IPS-20b (cell line): ENCODE measurements around the gene CLDN25.
"Not testable (repeated sequence)": the region's sequence is repeated elsewhere in the genome, so short reads cannot be mapped to it uniquely, and the experiment has no call there.

Experiments
- H3K27ac ChIP-seq: one replicate; pipeline ENCODE4 v1.5.1; 2013; ENCODE audit warnings: low read length
- H3K27me3 ChIP-seq: 2 replicates; pipeline ENCODE4 v1.6.1; 2013; ENCODE audit warnings: mild to moderate bottlenecking, low read length, inconsistent platforms; ENCODE audit not compliant: insufficient read depth
- H3K36me3 ChIP-seq: 2 replicates; pipeline ENCODE4 v1.6.1; 2013; ENCODE audit warnings: low read depth, mild to moderate bottlenecking, inconsistent platforms, low read length, moderate library complexity; ENCODE audit not compliant: insufficient read depth
- H3K4me1 ChIP-seq: 2 replicates; pipeline ENCODE4 v1.6.1; 2013; ENCODE audit warnings: mild to moderate bottlenecking, control low read depth, inconsistent platforms, low read length, moderate library complexity; ENCODE audit not compliant: insufficient read depth
- H3K4me3 ChIP-seq: 2 replicates; pipeline ENCODE4 v1.5.1; 2013; ENCODE audit warnings: mild to moderate bottlenecking, low read length, inconsistent platforms
- H3K9ac ChIP-seq: 2 replicates; pipeline ENCODE4 v1.6.1; 2013; ENCODE audit warnings: low read depth, mild to moderate bottlenecking, inconsistent platforms, low read length, moderate library complexity
- H3K9me3 ChIP-seq: 2 replicates; pipeline ENCODE4 v1.6.1; 2013; ENCODE audit warnings: mild to moderate bottlenecking, low read depth, low read length, inconsistent platforms; ENCODE audit not compliant: insufficient read depth

The CLDN25 gene

DNA sequence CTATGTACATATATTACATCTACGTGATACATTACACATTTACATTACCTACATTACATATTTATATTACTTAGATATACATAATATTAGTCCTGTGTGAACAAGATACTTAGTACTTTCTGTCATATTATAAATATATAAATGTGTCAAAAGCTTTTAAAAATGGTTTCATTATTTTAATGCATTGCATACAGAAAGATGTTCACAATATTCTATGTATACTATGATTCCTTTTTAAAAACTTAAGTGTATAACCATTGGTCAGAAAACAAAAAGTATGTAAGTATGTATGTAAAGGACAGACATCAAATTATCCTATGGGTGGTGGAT is 5.5 kb upstream of the CLDN25 start:
- H3K27ac ChIP-seq, result no peak overlapping the region
- no peaks in the 10 kb centered on the region for H3K4me1 ChIP-seq
- no peaks in the 10 kb centered on the region for H3K9me3 ChIP-seq
- peak overlapping the region; percentile 92; the same call in 1 of the 2 replicates for H3K9ac ChIP-seq
- peaks cover 11% of the 10 kb centered on the region; the same call in 1 of the 2 replicates for H3K27me3 ChIP-seq
- peaks cover 14% of the 10 kb centered on the region; the same call in 1 of the 2 replicates for H3K36me3 ChIP-seq
- H3K4me3 ChIP-seq, result peak overlapping the region; percentile 85

DNA sequence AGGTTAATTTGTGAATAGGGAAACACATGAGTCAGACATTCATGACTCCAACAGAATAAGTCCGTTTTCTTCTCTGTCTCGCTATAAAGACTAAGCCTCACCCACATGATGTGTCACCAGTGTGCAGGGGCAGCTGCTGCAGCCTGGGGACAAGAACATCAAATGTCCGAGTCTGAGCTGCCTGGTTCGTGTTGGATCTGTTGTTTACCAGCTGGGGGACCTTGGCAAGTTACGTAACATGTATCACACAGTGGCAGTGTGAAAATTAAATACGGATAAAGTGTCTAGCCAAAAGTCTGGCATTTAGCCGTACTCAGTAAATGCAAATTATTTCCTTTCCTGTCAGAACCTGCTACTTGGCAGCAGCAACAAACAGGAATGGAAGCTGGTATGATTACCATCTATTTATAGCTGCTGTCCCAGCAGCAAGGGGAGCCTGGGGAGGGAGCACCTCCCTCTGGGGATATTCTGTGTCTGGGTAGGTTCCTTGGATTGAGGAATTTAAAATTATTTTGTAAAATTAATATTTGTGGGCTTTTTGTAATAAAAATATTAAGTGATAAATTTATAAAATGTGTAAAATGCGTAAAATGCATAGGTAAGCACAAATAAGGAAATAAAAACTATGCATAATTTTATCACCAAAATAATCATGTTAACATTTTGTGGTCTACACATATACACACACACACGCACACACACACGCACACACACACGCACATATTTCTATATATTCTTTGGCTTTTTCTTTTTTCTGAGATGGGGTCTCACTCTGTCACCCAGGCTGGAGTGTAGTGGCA is 1.3 kb upstream of the CLDN25 start:
- Histone ChIP-seq H3K9me3 (no peaks in the 10 kb centered on the region), H3K36me3 (no peaks in the 10 kb centered on the region), H3K27me3 (peaks cover 11% of the 10 kb centered on the region; the same call in 1 of the 2 replicates), H3K9ac (no peak overlapping the region), H3K27ac (no peak overlapping the region), H3K4me1 (no peaks in the 10 kb centered on the region), H3K4me3 (no peak overlapping the region)

DNA sequence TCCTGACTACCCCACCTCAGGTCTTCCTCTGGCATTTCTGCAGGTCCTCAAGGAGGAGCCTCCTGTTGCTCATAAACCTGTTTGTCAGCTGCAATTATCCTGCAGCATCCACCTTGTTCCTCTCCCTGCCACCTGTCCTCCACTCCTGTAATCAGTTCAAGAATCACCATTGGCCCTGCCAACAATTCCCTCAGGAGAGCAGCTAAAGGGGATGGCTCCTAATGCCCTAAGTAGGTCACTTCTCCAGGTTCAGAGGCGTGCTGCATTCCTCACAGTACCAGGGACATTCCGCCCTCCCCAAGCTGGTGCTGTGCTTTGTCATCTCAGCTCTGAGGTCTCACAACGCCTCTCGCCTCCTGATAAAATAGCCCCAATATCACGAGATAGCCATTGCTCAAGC is 2.1 kb downstream of the CLDN25 start:
- Histone ChIP-seq H3K9ac (no peak overlapping the region), H3K36me3 (no peaks in the 10 kb centered on the region), H3K4me3 (no peak overlapping the region), H3K27ac (no peak overlapping the region), H3K4me1 (no peaks in the 10 kb centered on the region), H3K27me3 (no peaks in the 10 kb centered on the region; the same call in 1 of the 2 replicates), H3K9me3 (no peaks in the 10 kb centered on the region)

DNA sequence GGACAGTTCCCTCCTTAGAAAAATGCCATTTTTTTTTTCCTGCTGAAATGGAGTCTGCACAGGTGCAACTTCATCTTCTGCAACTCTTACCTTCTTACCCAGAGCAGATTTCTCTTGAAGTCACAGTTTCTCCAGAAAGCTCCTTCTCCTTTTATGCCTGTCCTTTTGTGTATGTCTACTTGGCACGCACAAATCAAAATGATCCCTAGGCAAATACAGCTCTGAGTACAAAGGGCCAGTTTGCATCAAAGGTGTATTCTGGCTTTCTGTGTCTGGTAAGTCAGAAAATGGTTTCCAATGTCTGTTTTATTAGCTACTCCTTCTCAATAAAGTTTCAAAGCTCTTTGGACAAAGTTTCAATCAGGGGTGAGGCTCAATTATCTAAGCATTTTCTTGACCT is 2.5 kb downstream of the CLDN25 start:
- Histone ChIP-seq H3K9me3 (no peaks in the 10 kb centered on the region), H3K4me3 (no peak overlapping the region), H3K27me3 (no peaks in the 10 kb centered on the region; the same call in 1 of the 2 replicates), H3K4me1 (no peaks in the 10 kb centered on the region), H3K9ac (no peak overlapping the region), H3K27ac (no peak overlapping the region), H3K36me3 (no peaks in the 10 kb centered on the region)

DNA sequence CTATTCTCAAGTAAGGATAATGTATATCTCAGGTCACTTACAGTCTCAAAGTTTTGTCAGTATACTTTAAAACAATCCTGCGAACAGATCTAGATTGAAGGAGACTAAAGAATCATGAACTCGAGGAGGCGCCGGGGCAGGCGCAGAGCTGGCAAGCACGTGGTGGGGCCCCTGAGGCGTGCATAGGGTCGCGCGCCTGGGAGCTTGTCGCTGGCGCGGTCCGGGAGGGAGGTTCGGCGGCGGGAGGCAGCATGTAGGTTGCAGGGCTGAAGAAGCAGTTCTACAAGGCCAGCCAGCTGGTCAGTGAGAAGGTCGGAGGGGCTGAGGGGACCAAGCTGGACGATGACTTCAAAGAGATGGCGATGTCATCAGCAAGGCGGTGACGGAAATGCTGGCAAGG is 9.4 kb downstream of the CLDN25 start:
- H3K4me3 ChIP-seq, H3K27me3 ChIP-seq, H3K9me3 ChIP-seq, H3K4me1 ChIP-seq, H3K27ac ChIP-seq, H3K36me3 ChIP-seq, H3K9ac ChIP-seq: not testable (repeated sequence)

DNA sequence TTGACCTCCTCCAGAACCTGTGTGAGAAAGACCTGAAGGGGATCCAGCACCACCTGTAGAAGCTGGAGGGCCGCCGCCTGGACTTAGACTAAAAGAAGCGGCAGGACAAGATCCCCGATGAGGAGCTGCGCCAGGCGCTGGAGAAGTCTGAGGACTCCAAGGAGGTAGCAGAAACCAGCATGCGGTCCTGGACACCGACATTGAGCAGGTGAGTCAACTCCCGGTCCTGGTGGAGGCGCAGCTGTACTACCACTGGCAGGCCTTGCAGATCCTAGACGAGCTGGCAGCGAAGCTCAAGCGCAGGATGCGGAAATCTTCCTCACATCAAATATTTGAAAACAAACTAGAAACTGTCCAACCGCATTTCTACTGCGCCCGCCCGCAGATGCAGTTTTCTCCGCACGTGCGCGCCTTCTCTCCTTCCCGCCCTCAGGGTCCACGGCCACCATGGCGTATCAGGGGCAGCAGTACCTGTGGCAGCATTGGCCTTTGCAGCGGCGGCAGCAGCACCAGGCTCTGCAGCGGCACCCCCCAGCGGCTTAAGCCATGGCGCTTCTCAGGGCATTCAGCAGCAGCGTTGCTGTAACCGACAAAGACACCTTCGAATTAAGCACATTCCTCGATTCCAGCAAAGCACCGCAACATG is 10.2 kb downstream of the CLDN25 start:
- Histone ChIP-seq H3K36me3 (no peaks in the 10 kb centered on the region), H3K27ac (no peak overlapping the region), H3K4me1 (no peaks in the 10 kb centered on the region), H3K9ac (no peak overlapping the region), H3K9me3 (no peaks in the 10 kb centered on the region), H3K4me3 (no peak overlapping the region), H3K27me3 (no peaks in the 10 kb centered on the region; the same call in 1 of the 2 replicates)

DNA sequence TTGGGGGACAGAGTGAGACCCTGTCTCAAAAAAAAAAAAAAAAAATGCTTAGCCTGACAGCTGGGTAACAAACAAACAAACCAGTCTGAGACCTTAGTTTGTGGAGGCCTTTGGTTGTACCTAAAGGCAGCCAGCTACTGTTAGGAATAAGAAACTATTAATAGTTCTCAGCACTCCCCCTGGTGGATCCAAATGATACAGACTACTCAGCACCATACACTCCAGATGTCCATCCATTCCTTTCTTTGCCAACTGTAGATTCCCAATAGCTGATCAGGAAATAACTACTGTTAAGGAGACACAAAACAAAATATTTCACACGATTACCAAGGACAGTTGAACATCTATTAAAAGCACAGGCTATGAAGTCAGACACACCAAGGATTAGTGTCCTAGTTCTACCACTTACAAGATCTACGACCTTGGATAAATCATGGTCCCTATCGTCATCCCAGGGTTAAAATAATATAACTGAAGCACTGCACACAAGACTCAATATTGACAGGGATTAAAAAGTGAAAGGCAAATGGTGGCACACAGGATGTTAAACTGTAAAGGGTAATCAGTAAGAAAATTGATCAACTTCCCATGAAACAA is 17.2 kb downstream of the CLDN25 start:
- H3K4me1 ChIP-seq, result no peaks in the 10 kb centered on the region
- no peak overlapping the region for H3K27ac ChIP-seq
- H3K27me3 ChIP-seq, result no peaks in the 10 kb centered on the region
- no peak overlapping the region for H3K4me3 ChIP-seq
- peaks cover 47% of the 10 kb centered on the region for H3K36me3 ChIP-seq
- 0 out of 2 replicates have a peak, but pooled peaks cover 4% of the 10 kb centered on the region for H3K9me3 ChIP-seq
- H3K9ac ChIP-seq, result no peak overlapping the region

DNA sequence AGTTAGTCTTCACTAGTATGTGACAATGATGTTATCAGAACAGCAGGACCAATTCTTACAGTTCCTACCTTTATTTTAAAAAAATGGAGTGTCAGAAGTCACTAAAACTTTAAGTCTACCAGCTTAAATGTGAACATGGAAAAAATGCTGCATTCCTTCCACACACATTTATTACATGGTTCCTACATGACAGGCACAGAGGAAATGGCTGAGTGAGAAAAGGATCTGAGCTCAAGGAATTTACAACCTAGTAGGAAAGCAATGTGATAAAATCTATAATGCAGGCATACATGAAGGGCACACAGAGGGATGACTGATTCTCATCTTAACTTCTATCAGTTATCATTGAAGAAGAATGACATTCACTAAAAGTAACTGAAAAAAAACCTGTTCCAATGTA is 23.0 kb downstream of the CLDN25 start:
- Histone ChIP-seq H3K9me3 (no peaks in the 10 kb centered on the region), H3K27me3 (no peaks in the 10 kb centered on the region), H3K9ac (no peak overlapping the region), H3K36me3 (peaks cover 95% of the 10 kb centered on the region), H3K4me1 (no peaks in the 10 kb centered on the region), H3K27ac (no peak overlapping the region), H3K4me3 (no peak overlapping the region)

DNA sequence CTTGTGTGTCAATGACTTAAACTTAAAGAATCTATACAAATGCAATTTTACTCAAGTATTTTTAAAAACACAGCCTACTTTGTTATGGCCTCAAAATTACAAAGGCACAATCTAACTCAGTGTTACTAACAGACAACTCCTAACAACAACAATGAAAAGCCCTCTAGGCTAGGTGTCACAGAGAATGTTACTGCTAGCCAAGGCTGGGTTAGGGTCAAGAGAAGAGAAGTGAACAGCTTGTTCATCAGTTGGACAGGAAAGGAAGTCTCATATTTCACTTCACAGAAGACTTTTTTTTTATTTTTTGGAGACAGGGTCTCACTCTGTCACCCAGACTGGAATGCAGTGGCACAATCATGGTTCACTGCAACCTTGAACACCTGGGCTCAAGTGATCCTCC is 26.0 kb downstream of the CLDN25 start:
- H3K9me3 ChIP-seq, result no peaks in the 10 kb centered on the region
- H3K4me3 ChIP-seq, result no peak overlapping the region
- H3K4me1 ChIP-seq, result no peaks in the 10 kb centered on the region
- H3K27ac ChIP-seq, result no peak overlapping the region
- no peak overlapping the region for H3K9ac ChIP-seq
- H3K27me3 ChIP-seq, result no peaks in the 10 kb centered on the region
- H3K36me3 ChIP-seq, result peaks cover 97% of the 10 kb centered on the region

DNA sequence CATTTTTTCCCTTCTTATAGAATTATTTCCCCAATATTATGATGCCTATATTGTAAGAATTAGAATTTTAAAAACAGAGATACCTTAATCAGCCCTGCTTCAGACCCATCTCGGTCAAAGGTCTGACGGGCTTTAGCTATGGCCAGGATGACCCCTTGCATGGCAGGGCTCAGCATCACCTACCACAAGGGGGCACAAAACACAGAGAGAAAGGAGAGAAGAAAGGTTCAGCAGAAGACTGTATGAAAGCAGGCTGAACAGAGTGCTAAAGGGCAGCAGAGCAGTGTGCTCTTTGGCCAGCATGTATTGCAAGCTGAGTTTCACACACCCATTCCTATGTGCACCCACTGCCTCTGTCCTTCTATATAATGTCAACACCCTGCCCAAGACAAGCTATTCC is 26.8 kb downstream of the CLDN25 start:
- Histone ChIP-seq H3K4me3 (no peak overlapping the region), H3K27ac (no peak overlapping the region), H3K4me1 (no peaks in the 10 kb centered on the region), H3K27me3 (no peaks in the 10 kb centered on the region), H3K9ac (no peak overlapping the region), H3K9me3 (no peaks in the 10 kb centered on the region), H3K36me3 (peaks cover 97% of the 10 kb centered on the region)

DNA sequence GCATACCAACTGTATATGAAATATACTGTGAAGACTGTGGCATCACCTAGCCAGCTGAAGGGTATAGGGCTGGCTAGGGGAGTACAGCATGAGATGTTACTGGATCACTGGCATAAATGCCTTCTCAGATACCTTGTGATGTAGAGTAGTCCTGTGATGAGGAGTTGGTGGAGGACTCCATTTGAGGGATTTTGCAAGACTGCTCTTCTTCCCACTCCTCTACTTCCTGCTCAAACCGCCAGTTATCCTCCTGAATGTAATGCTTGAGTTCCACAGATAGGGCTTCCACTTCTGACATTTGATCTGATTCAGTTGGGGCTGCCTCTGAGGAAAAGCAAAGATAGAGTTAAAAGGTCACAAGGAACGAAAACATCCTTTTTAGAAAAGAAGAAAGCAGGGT is 29.3 kb downstream of the CLDN25 start:
- no peaks in the 10 kb centered on the region; the same call in 1 of the 2 replicates for H3K4me1 ChIP-seq
- no peak overlapping the region for H3K4me3 ChIP-seq
- no peak overlapping the region for H3K9ac ChIP-seq
- no peaks in the 10 kb centered on the region for H3K27me3 ChIP-seq
- H3K9me3 ChIP-seq, result no peaks in the 10 kb centered on the region
- no peak overlapping the region for H3K27ac ChIP-seq
- H3K36me3 ChIP-seq, result peaks cover 97% of the 10 kb centered on the region

DNA sequence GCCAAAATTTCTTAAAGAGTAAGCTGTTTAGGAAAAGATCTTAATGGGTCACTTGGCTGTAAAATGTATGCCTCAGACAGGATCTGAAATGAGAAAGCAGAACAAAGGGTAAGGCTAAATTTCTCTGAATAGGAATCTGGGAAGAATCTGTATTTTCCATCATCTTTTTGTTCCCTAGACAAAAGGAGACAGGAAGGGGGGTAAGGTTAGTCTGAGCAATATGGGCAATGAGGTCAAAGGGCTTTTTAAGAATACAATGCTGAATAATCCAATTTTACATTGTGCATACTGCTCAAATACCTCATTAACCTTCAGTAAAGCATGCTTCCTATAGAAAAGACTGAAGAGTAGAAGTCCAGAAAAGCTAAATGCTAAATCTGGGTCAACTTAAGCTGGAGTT is 34.6 kb downstream of the CLDN25 start:
- Histone ChIP-seq H3K4me3 (no peak overlapping the region), H3K27me3 (no peaks in the 10 kb centered on the region), H3K4me1 (no peaks in the 10 kb centered on the region; the same call in 1 of the 2 replicates), H3K27ac (no peak overlapping the region), H3K9ac (no peak overlapping the region), H3K36me3 (peaks cover 79% of the 10 kb centered on the region), H3K9me3 (no peaks in the 10 kb centered on the region)
